Stimulated activated CD4-positive, alpha-beta T cell treated with anti-CD3 and anti-CD28 coated beads, Interleukin-1b, Interleukin-23, amount 100 ng/mL, for 1 hour (primary cell): ENCODE measurements around the gene APAF1.
"Not testable (repeated sequence)": the region's sequence is repeated elsewhere in the genome, so short reads cannot be mapped to it uniquely, and the experiment has no call there.

Experiments
- DNase-seq, 2 donors: peaks; one replicate each; pipeline ENCODE4 v3.0.0-alpha.2; 2020; ENCODE audit warnings: low read depth in 2 of 2

The APAF1 gene

GRCh38 chr12:98754095-98754494 is 109.0 kb downstream of the APAF1 start:
- no peak for DNase-seq

GRCh38 chr12:98755855-98756254 is 110.8 kb downstream of the APAF1 start:
- DNase-seq: not testable (repeated sequence)

GRCh38 chr12:98757455-98757854 is 112.4 kb downstream of the APAF1 start:
- DNase-seq: no peak

- DNase-seq: no peak
Observed at GRCh38 chr12:98758331-98758730, 113.2 kb downstream of the APAF1 start.

GRCh38 chr12:98763656-98764055 is 118.6 kb downstream of the APAF1 start:
- no peak for DNase-seq

- no peak for DNase-seq
Observed at GRCh38 chr12:98767248-98767647, 122.2 kb downstream of the APAF1 start.

GRCh38 chr12:98769068-98769467 is 124.0 kb downstream of the APAF1 start:
- DNase-seq: no peak

- no peak for DNase-seq
Observed at GRCh38 chr12:98770230-98770629, 125.1 kb downstream of the APAF1 start.

- no peak for DNase-seq
Observed at GRCh38 chr12:98771811-98772752, 127.0 kb downstream of the APAF1 start.

GRCh38 chr12:98772818-98773217 is 127.7 kb downstream of the APAF1 start:
- no peak for DNase-seq

- no peak for DNase-seq
Observed at GRCh38 chr12:98780261-98780660, 135.2 kb downstream of the APAF1 start.

- DNase-seq: no peak
Observed at GRCh38 chr12:98783420-98783819, 138.3 kb downstream of the APAF1 start.
